ENCODE results near the gene BIN1.

The BIN1 gene

GRCh38 chr2:127000937-127001336 is 106.0 kb downstream of the BIN1 start:
- in situ Hi-C loops (cut with MboI; ENCODE audit: low sequenced_read_pairs), result no loop called here

GRCh38 chr2:127000194-127000593 is 106.8 kb downstream of the BIN1 start:
- in situ Hi-C loops (cut with MboI; ENCODE audit: low sequenced_read_pairs), result no loop called here

- in situ Hi-C loops (cut with MboI; ENCODE audit: low sequenced_read_pairs), result no loop called here
These were observed 107.7 kb downstream of the BIN1 start for GRCh38 chr2:126999106-126999756.

GRCh38 chr2:126998486-126998885 is 108.5 kb downstream of the BIN1 start:
- in situ Hi-C loops (cut with MboI; ENCODE audit: low sequenced_read_pairs), result no loop called here

Measured in HL-60/S4 (cell line).